ENCODE data around the gene THOP1. TPM values are rescaled to one million over a fixed set of nuclear protein-coding genes. Genes with fewer than 3 reads are reported as not detected.

Gene THOP1
- total RNA-seq, 1 experiment from 2014 or later = 143 TPM

GRCh38 chr19:2840794-2841791 lies 55.8 kb downstream of the THOP1 start, which contains the start of gene ZNF555:
Gene ZNF555 (plus strand): TSS chr19:2841475. CDS start chr19:2841573, 98 bp downstream.
- TF ChIP-seq SIN3A (IDR thresholded peaks at IDR 0.05; ENCODE audit: borderline replicate concordance, insufficient read depth, low read depth, low read length) (0 out of 2 replicates have a peak, but pooled peaks have one; percentile 54), CTCF (IDR thresholded peaks at IDR 0.05) (peak; percentile 59; the same call in 1 of the 2 replicates), POLR2AphosphoS5 (IDR thresholded peaks at IDR 0.05; ENCODE audit: low read depth, low read length) (peak; percentile 41; the same call in 1 of the 2 replicates), TCF7L2 (IDR thresholded peaks at IDR 0.05; ENCODE audit: low read depth, low read length) (no peak)
- peaks cover 7% of the 10 kb centered on the region; the same call in 1 of the 2 replicates for H3K9me3 ChIP-seq (ENCODE audit: control insufficient read depth, insufficient read depth, low read depth, low read length)
- ChIA-PET CTCF (interaction anchor here (0.6 to 1.0 kb wide), 2 partner anchors 18 to 167 kb away, joined by 3 read pairs; no protein-coding TSS in a partner anchor), POLR2A (no interaction called here)
- peak within 1 kb of the TSS; percentile 81 for H3K27ac ChIP-seq (ENCODE audit: low read length)
- peak within 1 kb of the TSS; percentile 66 to 77 for H3K4me3 ChIP-seq (ENCODE audit: low read depth in 2 of 2, low read length in 2 of 2)
- H3K27me3 ChIP-seq (ENCODE audit: control insufficient read depth, insufficient read depth, low read length) = no peaks in the 10 kb centered on the region
- intact Hi-C loops (cut with micrococcal nuclease; ENCODE audit: unreplicated experiment) = no loop called here
- no peaks in the 10 kb centered on the region; the same call in 1 of the 2 replicates for H3K4me1 ChIP-seq (ENCODE audit: control insufficient read depth, insufficient read depth, low read length)
- H3K36me3 ChIP-seq (ENCODE audit: control insufficient read depth, insufficient read depth, low read length) = no peaks in the 10 kb centered on the region
- BruUV-seq (replicated peaks) = TSS peak; percentile 93
- in situ Hi-C loops (cut with HindIII; ENCODE audit: low pct_unique_long_range_greater_than_20kb, low sequenced_read_pairs) = no loop called here
- DNase-seq (ENCODE audit: low read depth, low spot score) = peak; percentile 93
- peak; percentile 98 for ATAC-seq

GRCh38 chr19:2841855-2842574 lies 56.7 kb downstream of the THOP1 start:
- in situ Hi-C loops (cut with HindIII; ENCODE audit: low pct_unique_long_range_greater_than_20kb, low sequenced_read_pairs) = no loop called here
- ChIA-PET CTCF (interaction anchor here (1.0 kb wide), 1 partner anchor 19 kb away, joined by 3 read pairs; no protein-coding TSS in a partner anchor), POLR2A (no interaction called here)

More at GRCh38 chr19:2841855-2842574, 56.7 kb downstream of the THOP1 start:
- ATAC-seq (peak; percentile 18; the same call in 1 of the 2 replicates), DNase-seq (ENCODE audit: low read depth, low spot score) (no peak)
- peak overlapping the region; percentile 66 to 77 for H3K4me3 ChIP-seq (ENCODE audit: low read depth in 2 of 2, low read length in 2 of 2)
- H3K36me3 ChIP-seq (ENCODE audit: control insufficient read depth, insufficient read depth, low read length) = no peaks in the 10 kb centered on the region
- no peaks in the 10 kb centered on the region for H3K27me3 ChIP-seq (ENCODE audit: control insufficient read depth, insufficient read depth, low read length)
- peak overlapping the region; percentile 69 for H3K27ac ChIP-seq (ENCODE audit: low read length)
- no TSS peak for BruUV-seq (replicated peaks)
- intact Hi-C loops (cut with micrococcal nuclease; ENCODE audit: unreplicated experiment) = no loop called here
- TF ChIP-seq CTCF (IDR thresholded peaks at IDR 0.05) (no peak), TCF7L2 (IDR thresholded peaks at IDR 0.05; ENCODE audit: low read depth, low read length) (no peak), POLR2AphosphoS5 (IDR thresholded peaks at IDR 0.05; ENCODE audit: low read depth, low read length) (no peak), SIN3A (IDR thresholded peaks at IDR 0.05; ENCODE audit: borderline replicate concordance, insufficient read depth, low read depth, low read length) (no peak), REST (IDR thresholded peaks at IDR 0.05; ENCODE audit: insufficient read depth in 1 of 2, low read depth in 2 of 2, low read length in 1 of 2) (no peak)
- peaks cover 2% of the 10 kb centered on the region; the same call in 1 of the 2 replicates for H3K9me3 ChIP-seq (ENCODE audit: control insufficient read depth, insufficient read depth, low read depth, low read length)
- no peaks in the 10 kb centered on the region; the same call in 1 of the 2 replicates for H3K4me1 ChIP-seq (ENCODE audit: control insufficient read depth, insufficient read depth, low read length)

Data from Panc1 (cell line).